Occipital lobe (tissue), 2 donors: ENCODE data around the gene KSR1. TPM values are rescaled to one million over a fixed set of nuclear protein-coding genes. Genes with fewer than 3 reads are reported as not detected.
"Not testable (repeated sequence)": the region's sequence is repeated elsewhere in the genome, so short reads cannot be mapped to it uniquely, and the experiment has no call there.

Experiments
- DNase-seq: peaks from one replicate; lab custom pipeline; 2025; lab: John Stamatoyannopoulos, UW
- total RNA-seq: library from RNA; depleted of rRNA; stranded (reverse); fragments of >200 nt; gene quantifications from one replicate; pipeline ENCODE4 v1.2.3, GENCODE V29; 2014

KSR1 gene
- total RNA-seq, 1 donor from 2014 or later: 15.3 TPM

DNA sequence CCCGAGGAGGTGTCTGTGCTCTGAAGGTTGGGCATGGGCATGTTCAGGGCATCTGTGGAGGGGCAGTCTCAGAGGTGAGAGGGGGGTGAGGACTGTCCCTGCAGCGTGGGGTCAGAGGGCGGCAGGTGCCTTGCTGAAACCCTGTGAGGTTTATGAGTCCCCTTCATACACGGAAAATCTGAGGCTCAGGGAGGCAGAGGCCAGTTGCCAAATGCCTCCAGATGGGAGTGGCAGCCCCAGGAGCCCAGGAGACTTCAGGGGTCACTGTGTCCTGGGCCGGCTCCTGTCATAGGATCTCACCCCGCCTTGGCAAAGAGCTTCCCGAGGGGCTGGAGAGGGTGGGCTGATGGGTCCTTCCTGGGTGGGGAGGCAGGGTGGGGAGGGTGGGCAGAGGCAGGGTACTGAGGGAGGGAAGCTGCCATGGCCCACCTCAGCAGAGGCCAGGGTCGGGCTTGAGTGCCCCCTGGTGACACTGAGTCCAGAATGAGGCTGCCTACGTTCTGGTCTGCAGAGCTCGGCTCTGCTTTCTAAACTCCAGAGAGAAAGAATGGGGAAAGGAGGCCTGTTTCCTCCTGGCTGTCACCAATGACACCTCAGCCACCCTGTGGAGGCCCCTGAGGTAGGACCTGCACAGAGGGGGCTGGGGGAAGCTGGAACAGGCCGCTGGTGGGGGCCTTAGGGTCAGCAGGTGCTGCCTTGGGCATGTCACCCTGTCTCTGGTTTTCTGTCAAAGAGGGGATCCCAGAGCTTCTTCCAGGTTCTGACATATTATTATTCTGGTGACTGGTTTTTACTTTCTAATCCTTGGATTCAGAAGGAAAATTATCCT is 175.9 kb downstream of the KSR1 start:
- no peak for DNase-seq

DNA sequence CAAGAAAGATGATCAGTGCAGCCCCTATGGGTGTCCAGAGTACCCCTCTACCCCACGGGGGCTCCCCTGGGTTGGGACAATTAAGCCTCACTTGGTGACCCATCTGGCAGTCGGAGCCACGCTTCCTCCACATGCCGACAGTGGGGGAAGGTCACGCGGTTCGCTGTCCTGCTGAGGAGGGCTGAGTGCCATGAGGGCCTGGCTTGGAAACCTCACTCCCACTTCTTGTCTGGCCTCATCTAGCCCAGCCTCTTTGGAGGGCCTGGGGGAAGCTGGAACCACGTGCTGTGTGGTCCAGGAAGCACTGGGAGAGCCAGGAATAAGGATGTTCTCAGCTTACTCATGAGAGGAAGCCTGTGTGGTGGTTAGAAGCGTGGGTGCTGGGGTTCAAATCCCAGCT is 176.5 kb downstream of the KSR1 start:
- not testable (repeated sequence) for DNase-seq

- DNase-seq: no peak
These were observed 177.2 kb downstream of the KSR1 start for GRCh38 chr17:27633312-27634025.

- DNase-seq: no peak
These were observed 177.7 kb downstream of the KSR1 start for GRCh38 chr17:27634026-27634335.

GRCh38 chr17:27634776-27635175 is 178.5 kb downstream of the KSR1 start:
- DNase-seq: no peak

- no peak for DNase-seq
These were observed 179.1 kb downstream of the KSR1 start for GRCh38 chr17:27635275-27635823.

- DNase-seq: not testable (repeated sequence)
These were observed 179.8 kb downstream of the KSR1 start for GRCh38 chr17:27636005-27636520.

DNA sequence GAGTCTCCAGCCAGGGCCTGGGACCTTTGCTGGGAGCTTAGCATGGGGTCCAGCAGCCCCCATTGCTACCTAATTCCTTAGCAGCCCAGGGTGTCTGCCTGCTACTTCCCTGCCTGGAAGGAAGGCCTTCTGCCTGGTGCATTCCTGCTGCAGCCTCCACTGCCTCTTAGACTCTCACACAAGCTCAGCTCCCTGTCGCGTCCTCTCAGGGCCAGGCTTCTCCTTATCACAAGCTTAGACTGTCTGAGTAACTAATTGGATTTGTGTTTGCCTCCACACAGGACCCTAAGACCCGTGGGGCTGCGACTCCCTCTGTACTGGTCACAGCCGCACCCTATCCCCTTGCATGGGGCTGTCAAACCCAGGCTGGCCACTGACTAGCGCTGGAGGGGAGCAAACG is 181.6 kb downstream of the KSR1 start:
- not testable (repeated sequence) for DNase-seq

GRCh38 chr17:27638415-27638914 is 182.2 kb downstream of the KSR1 start:
- DNase-seq: not testable (repeated sequence)

- no peak for DNase-seq
These were observed 184.5 kb downstream of the KSR1 start for GRCh38 chr17:27640790-27641189.

DNA sequence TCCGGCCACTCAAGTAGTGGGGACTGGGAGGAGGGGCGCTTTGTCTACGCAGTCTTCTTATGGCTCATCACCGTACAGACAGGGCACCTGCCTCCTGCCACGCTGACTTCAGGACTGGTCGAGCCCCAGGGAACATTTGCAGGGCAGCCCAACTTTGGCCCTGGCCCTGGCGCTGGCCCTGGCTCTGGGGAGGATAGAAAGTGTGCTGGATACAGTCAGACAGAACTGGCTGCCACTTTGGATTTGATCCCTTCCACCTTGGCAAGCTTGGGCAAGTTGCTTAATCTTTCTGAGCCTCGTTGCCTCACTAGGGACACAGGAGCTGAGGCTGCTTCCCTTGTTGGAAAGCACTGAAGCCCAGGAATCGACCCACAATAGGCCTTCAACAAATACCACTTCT is 188.3 kb downstream of the KSR1 start:
- no peak for DNase-seq

DNA sequence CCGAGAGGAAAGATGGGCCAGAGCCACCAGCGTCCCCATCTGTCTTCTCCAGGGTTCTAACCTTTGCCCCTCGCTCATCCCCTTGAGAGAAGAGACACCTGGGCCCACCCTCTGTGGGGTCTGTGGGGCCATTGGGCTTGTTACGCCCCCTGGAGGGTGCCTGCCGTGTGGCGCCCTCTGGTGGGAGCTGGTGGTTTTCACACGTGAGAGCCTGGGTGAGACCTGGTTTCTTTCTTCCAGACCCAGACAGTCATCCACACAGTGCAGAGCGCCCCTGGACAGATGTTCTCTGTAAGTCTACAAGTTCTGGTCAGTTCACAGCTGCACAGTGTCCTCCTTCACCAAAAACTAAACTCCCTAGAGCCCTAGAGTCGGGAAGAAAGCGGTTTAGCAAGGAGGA is 189.4 kb downstream of the KSR1 start:
- not testable (repeated sequence) for DNase-seq

DNA sequence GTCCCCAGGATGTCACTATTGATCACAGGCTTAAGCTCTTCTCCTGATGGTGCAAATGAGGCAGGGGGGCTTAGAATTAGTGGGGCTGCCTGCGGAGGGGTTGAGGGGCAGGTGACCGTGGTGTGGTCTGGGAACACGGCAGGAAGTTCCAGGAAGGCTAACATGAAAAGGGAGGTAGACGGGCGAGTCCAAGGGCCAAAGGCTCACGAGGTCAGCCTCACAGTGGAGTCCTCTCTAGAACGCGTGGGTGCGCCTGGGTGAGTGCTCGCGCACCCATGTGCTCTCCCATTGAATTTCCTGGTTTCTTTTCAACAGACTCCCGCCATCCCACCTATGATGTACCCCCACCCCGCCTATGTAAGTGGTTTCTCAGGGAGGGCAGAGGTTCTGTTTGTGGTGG is 190.0 kb downstream of the KSR1 start:
- no peak for DNase-seq

DNA sequence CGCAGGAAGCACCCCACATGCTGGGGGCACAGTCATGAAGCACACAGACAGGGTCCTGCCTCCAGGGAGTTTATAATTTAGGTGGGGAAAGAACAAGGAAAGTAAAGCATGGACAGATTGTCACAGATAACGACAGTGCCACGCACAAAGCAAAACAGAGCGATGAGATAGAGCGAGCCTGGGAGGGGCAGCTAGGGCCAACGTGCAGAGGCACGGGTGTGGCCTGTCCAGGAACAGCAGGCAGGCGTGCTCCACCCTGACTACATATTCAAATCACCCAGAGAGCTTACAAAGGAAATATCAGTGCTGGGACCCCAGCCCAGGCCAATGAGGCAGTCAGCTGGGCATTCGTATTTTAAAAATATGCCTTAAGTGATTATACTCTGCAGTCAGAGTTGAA is 191.5 kb downstream of the KSR1 start:
- DNase-seq: no peak

DNA sequence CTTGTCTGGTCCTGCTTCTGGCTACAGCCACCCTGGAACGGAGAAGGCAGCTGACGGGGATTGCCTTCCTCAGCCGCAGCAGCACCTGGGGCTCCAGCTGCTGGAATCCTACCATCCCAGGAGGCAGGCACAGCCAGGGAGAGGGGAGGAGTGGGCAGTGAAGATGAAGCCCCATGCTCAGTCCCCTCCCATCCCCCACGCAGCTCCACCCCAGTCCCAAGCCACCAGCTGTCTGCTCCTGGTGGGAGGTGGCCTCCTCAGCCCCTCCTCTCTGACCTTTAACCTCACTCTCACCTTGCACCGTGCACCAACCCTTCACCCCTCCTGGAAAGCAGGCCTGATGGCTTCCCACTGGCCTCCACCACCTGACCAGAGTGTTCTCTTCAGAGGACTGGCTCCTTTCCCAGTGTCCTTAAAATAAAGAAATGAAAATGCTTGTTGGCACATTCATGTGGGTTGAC is 192.9 kb downstream of the KSR1 start:
- not testable (repeated sequence) for DNase-seq

- DNase-seq: no peak
These were observed 193.7 kb downstream of the KSR1 start for GRCh38 chr17:27649929-27650328.

- DNase-seq: no peak
These were observed 194.6 kb downstream of the KSR1 start for GRCh38 chr17:27650836-27651235.

GRCh38 chr17:27651411-27652345 is 195.4 kb downstream of the KSR1 start:
- DNase-seq: no peak

DNA sequence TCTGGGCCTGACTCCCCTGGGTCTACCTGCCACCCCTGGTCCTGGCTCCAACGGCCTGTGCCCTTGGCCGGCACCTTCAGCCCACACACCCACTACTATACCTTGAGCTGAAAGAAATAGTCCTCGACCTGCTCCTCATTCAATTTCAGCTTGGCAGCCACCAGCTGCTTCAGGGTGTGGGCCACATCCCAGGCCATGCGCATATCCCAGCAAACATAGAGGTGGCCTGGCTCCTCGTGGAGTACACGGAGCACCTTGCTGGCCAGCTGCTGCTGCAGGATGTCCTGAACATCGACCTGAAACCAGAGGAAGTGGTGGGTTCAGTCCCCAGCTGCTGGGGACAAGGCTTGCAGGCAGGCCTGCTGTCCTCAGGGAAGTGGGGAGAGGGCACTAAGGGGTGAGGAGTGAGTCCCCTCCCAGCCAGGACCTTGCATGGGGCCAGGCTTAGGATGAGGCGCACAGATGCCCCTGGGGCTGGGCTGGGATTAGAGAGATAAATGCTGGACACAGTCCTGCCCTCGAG is 197.3 kb downstream of the KSR1 start:
- not testable (repeated sequence) for DNase-seq

- DNase-seq: no peak
These were observed 197.9 kb downstream of the KSR1 start for GRCh38 chr17:27654136-27654535.
